HepG2 (cell line): Measurements from ENCODE around the gene ADPGK. TPM values are rescaled to one million over a fixed set of nuclear protein-coding genes. Genes with fewer than 3 reads are reported as not detected.

Source experiments
- ATF7 ChIP-seq, 2 experiments: fragments of 450-650 bp in 1 of 2; sonication (generic) in 1 of 2; formaldehyde crosslinking in 1 of 2; IDR thresholded peaks; 2 replicates each; pipeline versions ENCODE4 v1.4.0 to v1.6.1; 2016 to 2020; ENCODE audit warnings: antibody characterized with exemption in 1 of 2, mild to moderate bottlenecking in 1 of 2, missing genetic modification reagents in 1 of 2
- FOSL1 ChIP-seq: sonication (generic); formaldehyde crosslinking; IDR thresholded peaks from 2 replicates; pipeline ENCODE4 v1.9.0; 2021; ENCODE audit warnings: missing genetic modification reagents, borderline replicate concordance
- GATA4 ChIP-seq: sonication (generic); IDR thresholded peaks from 2 replicates; pipeline ENCODE4 v1.6.1; 2016; ENCODE audit warnings: antibody characterized with exemption, low read depth, borderline replicate concordance
- HNRNPLL ChIP-seq: fragments of 200-400 bp; formaldehyde crosslinking; IDR thresholded peaks from 2 replicates; pipeline ENCODE4 v1.6.1; 2017; ENCODE audit warnings: mild to moderate bottlenecking, low read depth, low read length; ENCODE audit not compliant: poor library complexity, severe bottlenecking
- KAT7 ChIP-seq: IDR thresholded peaks from 2 replicates; pipeline ENCODE4 v1.6.1; 2018; ENCODE audit warnings: borderline replicate concordance, missing compliant biosample characterization
- MAFG ChIP-seq: sonication (generic); formaldehyde crosslinking; IDR thresholded peaks from 2 replicates; pipeline ENCODE4 v1.5.1; 2020; ENCODE audit warnings: mild to moderate bottlenecking, missing genetic modification reagents
- MAZ ChIP-seq, 2 experiments: sonication (generic) in 1 of 2; formaldehyde crosslinking in 1 of 2; IDR thresholded peaks; 2 replicates each; pipeline versions ENCODE4 v1.5.0 to v1.6.1; 2012 to 2020; ENCODE audit warnings: low read depth in 2 of 2, mild to moderate bottlenecking in 2 of 2, borderline replicate concordance in 1 of 2, improper control_type of control experiment in 1 of 2, low read length in 1 of 2, missing genetic modification reagents in 1 of 2, moderate library complexity in 1 of 2
- MTF1 ChIP-seq: sonication (generic); formaldehyde crosslinking; IDR thresholded peaks from 2 replicates; pipeline ENCODE4 v1.5.0; 2020; ENCODE audit warnings: missing genetic modification reagents
- NCOA2 ChIP-seq: sonication (generic); formaldehyde crosslinking; IDR thresholded peaks from 2 replicates; pipeline ENCODE4 v1.8.0; 2022; ENCODE audit warnings: inconsistent platforms
- PAX8 ChIP-seq: sonication (generic); formaldehyde crosslinking; IDR thresholded peaks from 2 replicates; pipeline ENCODE4 v1.8.0; 2022; ENCODE audit warnings: mild to moderate bottlenecking, missing genetic modification reagents, borderline replicate concordance
- PTBP1 ChIP-seq: fragments of 200-400 bp; formaldehyde crosslinking; IDR thresholded peaks from 2 replicates; pipeline ENCODE4 v1.6.1; 2018; ENCODE audit warnings: low read length, low read depth; ENCODE audit not compliant: poor library complexity, severe bottlenecking
- SKI ChIP-seq: fragments of 450-650 bp; IDR thresholded peaks from one replicate; pipeline ENCODE4 v1.6.1; 2018; ENCODE audit warnings: mild to moderate bottlenecking; ENCODE audit not compliant: partially characterized antibody
- SMARCE1 ChIP-seq: fragments of 450-650 bp; IDR thresholded peaks from 2 replicates; pipeline ENCODE4 v1.6.1; 2017; ENCODE audit warnings: borderline replicate concordance
- ZNF333 ChIP-seq: sonication (generic); formaldehyde crosslinking; IDR thresholded peaks from 2 replicates; pipeline ENCODE4 v1.4.0; 2020; ENCODE audit warnings: mild to moderate bottlenecking, missing genetic modification reagents, borderline replicate concordance
- ZNF431 ChIP-seq: sonication (generic); formaldehyde crosslinking; IDR thresholded peaks from 2 replicates; pipeline ENCODE4 v1.9.0; 2022; ENCODE audit warnings: missing genetic modification reagents, low read depth, mild to moderate bottlenecking, borderline replicate concordance
- ZNF563 ChIP-seq: sonication (generic); formaldehyde crosslinking; IDR thresholded peaks from 2 replicates; pipeline ENCODE4 v1.8.0; 2022; ENCODE audit warnings: mild to moderate bottlenecking, moderate library complexity, missing genetic modification reagents
- polyA plus RNA-seq, 8 experiments: library from polyadenylated mRNA; depleted of rRNA in 3 of 8; stranded (reverse) in 7 of 8; unstranded in 1 of 8; fragments of >200 nt; fragmentation: Illumina TruSeq in 4 of 8; extraction: Trizol in 4 of 8; gene quantifications; 2 replicates each; pipeline versions ENCODE4 v1.2.1 to v1.2.3, GENCODE V29; 2011 to 2016; ENCODE audit warnings: low read depth in 4 of 8, missing spikeins in 1 of 8, mixed read lengths in 1 of 8; ENCODE audit not compliant: insufficient read depth in 1 of 8
- total RNA-seq, 5 experiments: library from RNA; depleted of rRNA; stranded (reverse); fragments of >200 nt; fragmentation: Illumina TruSeq; extraction: Trizol; gene quantifications; 2 replicates each; pipeline ENCODE4 v1.2.3, GENCODE V29; 2016; ENCODE audit warnings: low read depth in 1 of 5
- TF ChIP-seq, protein P1 (sequence below): fragments of 450-650 bp; IDR thresholded peaks from 2 replicates; pipeline ENCODE4 v1.6.1; 2017
- TF ChIP-seq, protein P2 (sequence below), 2 experiments: sonication (generic) in 1 of 2; formaldehyde crosslinking in 1 of 2; IDR thresholded peaks; 2 replicates each; pipeline versions ENCODE4 v1.6.1 to v1.9.0; 2014 to 2022; ENCODE audit warnings: antibody characterized with exemption in 1 of 2, borderline replicate concordance in 1 of 2, inconsistent platforms in 1 of 2, low read depth in 1 of 2, missing genetic modification reagents in 1 of 2
- TF ChIP-seq, protein P3 (sequence below): sonication (generic); formaldehyde crosslinking; conservative IDR thresholded peaks from 2 replicates; pipeline ENCODE4 v1.4.0; 2020; ENCODE audit warnings: missing genetic modification reagents
- TF ChIP-seq, protein P4 (sequence below): sonication (generic); formaldehyde crosslinking; IDR thresholded peaks from 2 replicates; pipeline ENCODE4 v1.4.0; 2020; ENCODE audit warnings: mild to moderate bottlenecking, missing genetic modification reagents

The ADPGK gene
- total and polyA plus RNA-seq, 2 of the 13 experiments (the other 11 are each of a cell fraction or from before 2014, with no cell fraction given), result 61.6 to 67.5 TPM

- TF ChIP-seq, protein P1, sequence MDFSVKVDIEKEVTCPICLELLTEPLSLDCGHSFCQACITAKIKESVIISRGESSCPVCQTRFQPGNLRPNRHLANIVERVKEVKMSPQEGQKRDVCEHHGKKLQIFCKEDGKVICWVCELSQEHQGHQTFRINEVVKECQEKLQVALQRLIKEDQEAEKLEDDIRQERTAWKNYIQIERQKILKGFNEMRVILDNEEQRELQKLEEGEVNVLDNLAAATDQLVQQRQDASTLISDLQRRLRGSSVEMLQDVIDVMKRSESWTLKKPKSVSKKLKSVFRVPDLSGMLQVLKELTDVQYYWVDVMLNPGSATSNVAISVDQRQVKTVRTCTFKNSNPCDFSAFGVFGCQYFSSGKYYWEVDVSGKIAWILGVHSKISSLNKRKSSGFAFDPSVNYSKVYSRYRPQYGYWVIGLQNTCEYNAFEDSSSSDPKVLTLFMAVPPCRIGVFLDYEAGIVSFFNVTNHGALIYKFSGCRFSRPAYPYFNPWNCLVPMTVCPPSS, result no peak
- TF ChIP-seq HNRNPLL, result no peak
- TF ChIP-seq ZNF563 (CRISPR knock-in tag), result peak; percentile 78; the same call in 1 of the 2 replicates
- TF ChIP-seq, protein P2, sequence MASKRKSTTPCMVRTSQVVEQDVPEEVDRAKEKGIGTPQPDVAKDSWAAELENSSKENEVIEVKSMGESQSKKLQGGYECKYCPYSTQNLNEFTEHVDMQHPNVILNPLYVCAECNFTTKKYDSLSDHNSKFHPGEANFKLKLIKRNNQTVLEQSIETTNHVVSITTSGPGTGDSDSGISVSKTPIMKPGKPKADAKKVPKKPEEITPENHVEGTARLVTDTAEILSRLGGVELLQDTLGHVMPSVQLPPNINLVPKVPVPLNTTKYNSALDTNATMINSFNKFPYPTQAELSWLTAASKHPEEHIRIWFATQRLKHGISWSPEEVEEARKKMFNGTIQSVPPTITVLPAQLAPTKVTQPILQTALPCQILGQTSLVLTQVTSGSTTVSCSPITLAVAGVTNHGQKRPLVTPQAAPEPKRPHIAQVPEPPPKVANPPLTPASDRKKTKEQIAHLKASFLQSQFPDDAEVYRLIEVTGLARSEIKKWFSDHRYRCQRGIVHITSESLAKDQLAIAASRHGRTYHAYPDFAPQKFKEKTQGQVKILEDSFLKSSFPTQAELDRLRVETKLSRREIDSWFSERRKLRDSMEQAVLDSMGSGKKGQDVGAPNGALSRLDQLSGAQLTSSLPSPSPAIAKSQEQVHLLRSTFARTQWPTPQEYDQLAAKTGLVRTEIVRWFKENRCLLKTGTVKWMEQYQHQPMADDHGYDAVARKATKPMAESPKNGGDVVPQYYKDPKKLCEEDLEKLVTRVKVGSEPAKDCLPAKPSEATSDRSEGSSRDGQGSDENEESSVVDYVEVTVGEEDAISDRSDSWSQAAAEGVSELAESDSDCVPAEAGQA (IDR thresholded peaks at IDR 0.05; ENCODE audit: low read depth), result no peak
- TF ChIP-seq, protein P2 (CRISPR knock-in tag; IDR thresholded peaks at IDR 0.05; ENCODE audit: borderline replicate concordance), result 0 out of 2 replicates have a peak, but pooled peaks have one; percentile 21
- TF ChIP-seq MAZ (IDR thresholded peaks at IDR 0.05; ENCODE audit: borderline replicate concordance, low read depth, low read length), result no peak
- no peak for TF ChIP-seq MAZ (CRISPR knock-in tag; IDR thresholded peaks at IDR 0.05; ENCODE audit: low read depth)
- TF ChIP-seq ATF7 (IDR thresholded peaks at IDR 0.05), result no peak
- 0 out of 2 replicates have a peak, but pooled peaks have one; percentile 38 for TF ChIP-seq ATF7 (CRISPR knock-in tag; IDR thresholded peaks at IDR 0.05)
- TF ChIP-seq, protein P3, sequence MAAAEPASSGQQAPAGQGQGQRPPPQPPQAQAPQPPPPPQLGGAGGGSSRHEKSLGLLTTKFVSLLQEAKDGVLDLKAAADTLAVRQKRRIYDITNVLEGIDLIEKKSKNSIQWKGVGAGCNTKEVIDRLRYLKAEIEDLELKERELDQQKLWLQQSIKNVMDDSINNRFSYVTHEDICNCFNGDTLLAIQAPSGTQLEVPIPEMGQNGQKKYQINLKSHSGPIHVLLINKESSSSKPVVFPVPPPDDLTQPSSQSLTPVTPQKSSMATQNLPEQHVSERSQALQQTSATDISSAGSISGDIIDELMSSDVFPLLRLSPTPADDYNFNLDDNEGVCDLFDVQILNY (CRISPR knock-in tag), result no peak
- no peak; the same call in 1 of the 2 replicates for TF ChIP-seq PAX8 (CRISPR knock-in tag)
- TF ChIP-seq MTF1 (CRISPR knock-in tag), result 0 out of 2 replicates have a peak, but pooled peaks have one; percentile 66
- no peak for TF ChIP-seq SMARCE1
- TF ChIP-seq, protein P4, sequence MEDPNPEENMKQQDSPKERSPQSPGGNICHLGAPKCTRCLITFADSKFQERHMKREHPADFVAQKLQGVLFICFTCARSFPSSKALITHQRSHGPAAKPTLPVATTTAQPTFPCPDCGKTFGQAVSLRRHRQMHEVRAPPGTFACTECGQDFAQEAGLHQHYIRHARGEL, result no peak
- no peak for TF ChIP-seq KAT7 (CRISPR knock-in tag)
- no peak for TF ChIP-seq MAFG (CRISPR knock-in tag)
- no peak for TF ChIP-seq NCOA2
- no peak for TF ChIP-seq PTBP1
- no peak for TF ChIP-seq ZNF431
- TF ChIP-seq GATA4, result no peak
- no peak for TF ChIP-seq SKI
- no peak for TF ChIP-seq FOSL1 (CRISPR knock-in tag)
- TF ChIP-seq ZNF333 (CRISPR knock-in tag), result 0 out of 2 replicates have a peak, but pooled peaks have one; percentile 69
Measured at GRCh38 chr15:72783004-72783639, 436 bp downstream of the ADPGK start (continued).
